GM12872 (cell line): Measurements from ENCODE around the gene TOP1.

ENCODE experiments used
- CTCF ChIP-seq: IDR thresholded peaks from 3 replicates; pipeline ENCODE4 v1.5.1; 2011; ENCODE audit warnings: low read depth, mild to moderate bottlenecking, low read length, moderate library complexity; ENCODE audit not compliant: insufficient read depth

TOP1 gene

GRCh38 chr20:41018153-41018552 lies 10.5 kb upstream of the TOP1 start:
- TF ChIP-seq CTCF, result no peak

GRCh38 chr20:41023549-41023948 lies 5.1 kb upstream of the TOP1 start:
- TF ChIP-seq CTCF, result no peak

GRCh38 chr20:41027366-41027765 lies 1.3 kb upstream of the TOP1 start:
- no peak for TF ChIP-seq CTCF

- no peak for TF ChIP-seq CTCF
These were observed 707 bp upstream of the TOP1 start for GRCh38 chr20:41027872-41028358.

- no peak for TF ChIP-seq CTCF
These were observed 704 bp downstream of the TOP1 start for GRCh38 chr20:41029150-41029901.

- no peak for TF ChIP-seq CTCF
These were observed 1.4 kb downstream of the TOP1 start for GRCh38 chr20:41030061-41030460.

- no peak for TF ChIP-seq CTCF
These were observed 2.1 kb downstream of the TOP1 start for GRCh38 chr20:41030531-41031242.
